ENCODE data around the gene SSUH2.

DNA sequence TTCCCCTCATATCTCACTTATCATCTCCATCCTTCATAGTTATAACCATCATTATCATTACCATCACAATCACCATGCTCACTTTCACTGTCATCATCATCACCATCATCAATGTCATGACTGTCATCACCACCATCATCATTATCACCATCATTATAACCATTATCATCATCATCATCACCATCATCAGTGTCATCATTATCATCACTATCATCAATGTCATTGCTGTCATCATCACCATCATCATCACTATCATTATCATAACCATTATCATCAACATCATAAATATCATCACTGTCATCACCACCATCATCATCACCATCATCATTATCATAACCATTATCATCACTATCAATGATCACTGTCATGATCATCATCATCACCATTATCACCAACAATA is 44.1 kb downstream of the SSUH2 start:
- TF ChIP-seq CTCF (conservative IDR thresholded peaks at IDR 0.05; ENCODE audit: low read depth in 2 of 2) (no peak), JUNB (IDR thresholded peaks at IDR 0.05; ENCODE audit: unreplicated experiment) (no peak)
